Mesothelial cell of epicardium (in vitro differentiated cells): ENCODE measurements around the gene SMIM1. TPM values are rescaled to one million over a fixed set of nuclear protein-coding genes. Genes with fewer than 3 reads are reported as not detected.

ENCODE experiments used
- DNase-seq, 2 experiments: peaks; one replicate each; pipeline ENCODE4 v3.0.0; 2021; ENCODE audit warnings: low spot score in 2 of 2; ENCODE audit not compliant: unreplicated experiment in 2 of 2
- H3K27ac Mint-ChIP-seq: 2 replicates; pipeline ENCODE4 v1.8.0; 2021; ENCODE audit warnings: mixed read lengths
- H3K27me3 Mint-ChIP-seq: 2 replicates; pipeline ENCODE4 v1.8.0; 2021; ENCODE audit warnings: low read depth, mixed read lengths
- H3K36me3 Mint-ChIP-seq: 2 replicates; pipeline ENCODE4 v1.8.0; 2021; ENCODE audit warnings: mixed read lengths
- H3K4me1 Mint-ChIP-seq: 2 replicates; pipeline ENCODE4 v1.8.0; 2021; ENCODE audit warnings: mixed read lengths
- H3K4me3 Mint-ChIP-seq: 2 replicates; pipeline ENCODE4 v1.8.0; 2021; ENCODE audit warnings: mild to moderate bottlenecking, moderate library complexity, mixed read lengths
- H3K9me3 Mint-ChIP-seq: 2 replicates; pipeline ENCODE4 v1.8.0; 2021; ENCODE audit warnings: mixed read lengths
- CTCF ChIP-seq: fragments of 200-600 bp; sonication (generic); IDR thresholded peaks from one replicate; pipeline ENCODE4 v1.5.0; 2021; ENCODE audit warnings: antibody characterized with exemption; ENCODE audit not compliant: unreplicated experiment
- total RNA-seq: library from RNA; stranded (reverse); gene quantifications from 3 replicates; pipeline ENCODE4 v1.2.1, GENCODE V29; 2021

The SMIM1 gene
- total RNA-seq, 1 donor from 2014 or later: 11.6 TPM

GRCh38 chr1:3762873-3763228 is 9.7 kb upstream of the SMIM1 start:
- Mint-ChIP-seq H3K4me1 (no peaks in the 10 kb centered on the region), H3K9me3 (peaks cover 24% of the 10 kb centered on the region), H3K36me3 (no peaks in the 10 kb centered on the region), H3K27ac (no peak overlapping the region), H3K4me3 (no peak overlapping the region), H3K27me3 (peaks cover 52% of the 10 kb centered on the region)
- DNase-seq: no peak
- no peak for TF ChIP-seq CTCF

DNA sequence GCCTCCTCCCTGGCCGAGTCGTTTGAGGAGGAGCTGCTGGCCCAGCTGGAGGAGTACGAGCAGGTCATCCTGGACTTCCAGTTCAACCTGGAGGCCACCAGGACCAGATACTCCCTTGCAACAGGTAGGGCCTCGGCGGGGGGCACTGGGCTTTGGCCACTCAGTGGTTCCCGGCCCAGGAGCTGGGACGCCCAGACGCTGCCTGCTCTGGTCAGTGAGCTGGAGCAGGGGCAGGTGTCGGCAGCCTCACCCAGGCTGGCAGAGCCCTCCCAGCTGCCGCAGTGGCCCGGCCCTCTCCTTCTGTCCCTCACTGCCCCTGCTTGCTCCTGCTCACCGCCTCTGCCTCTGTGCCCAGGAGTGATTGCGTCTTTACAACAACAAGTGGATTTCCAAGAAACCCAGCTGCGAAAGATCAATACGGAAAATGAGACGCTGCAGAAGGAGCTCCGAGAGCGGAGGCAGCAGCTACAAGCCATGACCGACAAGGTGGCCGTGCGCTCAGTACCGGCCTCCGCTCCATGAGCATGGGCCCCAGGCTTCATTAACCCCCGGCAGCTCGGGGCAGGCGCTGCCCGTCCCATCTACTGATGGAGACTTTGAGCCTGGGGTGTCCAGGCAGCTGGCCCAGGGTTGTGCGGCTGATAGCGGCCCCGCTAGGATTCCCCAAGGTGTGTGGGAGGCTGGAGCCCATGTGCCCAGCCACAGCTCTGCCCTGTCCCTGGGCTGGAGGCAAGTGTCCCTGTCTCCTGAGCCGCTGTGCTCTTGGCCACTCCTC is 9.0 kb upstream of the SMIM1 start:
- no peak for TF ChIP-seq CTCF
- Mint-ChIP-seq H3K9me3 (peaks cover 24% of the 10 kb centered on the region), H3K4me1 (no peaks in the 10 kb centered on the region), H3K27me3 (peaks cover 49% of the 10 kb centered on the region), H3K27ac (no peak overlapping the region), H3K36me3 (no peaks in the 10 kb centered on the region), H3K4me3 (no peak overlapping the region)
- DNase-seq: no peak

DNA sequence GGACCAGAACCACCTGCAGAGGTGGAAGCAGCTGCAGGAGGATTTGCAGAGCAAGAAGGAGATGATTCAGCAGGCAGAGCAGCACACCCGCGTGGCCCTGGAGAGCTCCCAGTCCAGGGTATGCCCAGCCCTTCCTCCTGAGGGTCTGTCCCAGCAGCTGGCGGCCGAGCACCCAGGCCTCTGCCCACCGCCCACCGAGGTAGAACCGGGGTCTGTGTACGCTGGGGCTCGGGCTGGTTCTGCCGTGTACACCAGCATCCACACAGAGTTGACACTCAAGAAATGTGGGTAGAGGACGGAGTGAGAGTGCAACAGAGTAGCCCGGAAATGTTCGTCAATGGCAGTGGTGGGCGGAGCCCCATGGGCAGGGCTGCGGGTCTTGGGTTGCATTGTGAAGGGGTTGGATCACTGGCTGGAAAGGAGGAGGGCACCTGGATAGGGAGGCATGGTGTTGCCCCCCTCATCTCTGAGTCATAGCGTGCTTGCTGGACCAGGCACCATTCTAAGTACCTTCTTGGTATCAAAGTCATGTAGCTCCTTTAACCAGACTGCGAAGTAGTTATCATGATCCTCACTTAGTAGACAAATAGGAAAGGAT is 5.1 kb upstream of the SMIM1 start:
- Mint-ChIP-seq H3K27me3 (peaks cover 26% of the 10 kb centered on the region), H3K27ac (no peak overlapping the region), H3K9me3 (peaks cover 14% of the 10 kb centered on the region), H3K4me3 (no peak overlapping the region), H3K36me3 (no peaks in the 10 kb centered on the region), H3K4me1 (peaks cover 6% of the 10 kb centered on the region)
- DNase-seq: no peak
- TF ChIP-seq CTCF: no peak

DNA sequence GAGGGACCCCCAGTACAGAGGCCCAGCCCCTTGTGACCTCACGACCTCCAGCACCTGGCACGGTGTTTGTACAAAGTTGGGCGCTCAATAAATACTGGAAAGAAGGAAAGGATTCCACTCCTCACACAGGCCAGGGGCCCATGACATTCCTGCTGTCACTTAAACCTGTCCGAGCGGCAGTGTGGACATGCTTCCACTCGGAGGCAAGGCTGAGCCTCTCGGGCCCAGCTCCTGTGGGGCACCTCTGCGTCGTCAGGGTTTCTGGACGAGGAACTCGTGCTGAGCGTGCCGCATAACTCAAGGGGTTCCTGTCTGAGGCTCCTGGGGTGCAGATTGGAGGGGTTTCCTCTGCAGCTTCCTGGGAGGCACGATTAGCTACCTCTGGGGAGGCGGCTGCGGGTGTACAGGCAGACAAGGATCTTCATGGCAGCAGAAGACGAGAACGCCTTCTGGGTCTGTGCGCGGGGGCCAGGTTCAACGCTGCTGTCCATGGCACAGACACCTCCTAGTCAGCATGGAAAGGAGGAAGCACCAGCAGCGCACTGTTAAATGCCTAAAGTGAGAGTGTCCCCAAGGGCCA is 3.6 kb upstream of the SMIM1 start:
- no peak for TF ChIP-seq CTCF
- H3K4me1 Mint-ChIP-seq: peaks cover 12% of the 10 kb centered on the region
- no peak overlapping the region for H3K4me3 Mint-ChIP-seq
- H3K36me3 Mint-ChIP-seq: no peaks in the 10 kb centered on the region
- no peak overlapping the region for H3K27ac Mint-ChIP-seq
- DNase-seq: no peak
- H3K9me3 Mint-ChIP-seq: peaks cover 14% of the 10 kb centered on the region
- H3K27me3 Mint-ChIP-seq: peaks cover 24% of the 10 kb centered on the region

GRCh38 chr1:3770047-3770765 is 2.3 kb upstream of the SMIM1 start:
- H3K27me3 Mint-ChIP-seq: peaks cover 13% of the 10 kb centered on the region
- no peak for TF ChIP-seq CTCF
- H3K4me3 Mint-ChIP-seq: peak overlapping the region; percentile 61

More at GRCh38 chr1:3770047-3770765, 2.3 kb upstream of the SMIM1 start:
- Mint-ChIP-seq H3K36me3 (no peaks in the 10 kb centered on the region), H3K27ac (no peak overlapping the region), H3K4me1 (peaks cover 15% of the 10 kb centered on the region), H3K9me3 (peaks cover 9% of the 10 kb centered on the region)
- DNase-seq: no peak
